Epithelial cell of prostate (primary cell): ENCODE measurements around the gene PCNX2.

Source experiments
- DNase-seq: peaks from one replicate; pipeline ENCODE4 v3.0.0-alpha.2; 2011; ENCODE audit warnings: low read depth, low spot score
- H3K27ac ChIP-seq: fragments of 450-650 bp; 2 replicates; pipeline ENCODE4 v1.5.1; 2017; ENCODE audit warnings: mild to moderate bottlenecking

PCNX2 gene

GRCh38 chr1:232978815-232979214 is 316.7 kb downstream of the PCNX2 start:
- no peak for DNase-seq
- no peak overlapping the region for H3K27ac ChIP-seq

DNA sequence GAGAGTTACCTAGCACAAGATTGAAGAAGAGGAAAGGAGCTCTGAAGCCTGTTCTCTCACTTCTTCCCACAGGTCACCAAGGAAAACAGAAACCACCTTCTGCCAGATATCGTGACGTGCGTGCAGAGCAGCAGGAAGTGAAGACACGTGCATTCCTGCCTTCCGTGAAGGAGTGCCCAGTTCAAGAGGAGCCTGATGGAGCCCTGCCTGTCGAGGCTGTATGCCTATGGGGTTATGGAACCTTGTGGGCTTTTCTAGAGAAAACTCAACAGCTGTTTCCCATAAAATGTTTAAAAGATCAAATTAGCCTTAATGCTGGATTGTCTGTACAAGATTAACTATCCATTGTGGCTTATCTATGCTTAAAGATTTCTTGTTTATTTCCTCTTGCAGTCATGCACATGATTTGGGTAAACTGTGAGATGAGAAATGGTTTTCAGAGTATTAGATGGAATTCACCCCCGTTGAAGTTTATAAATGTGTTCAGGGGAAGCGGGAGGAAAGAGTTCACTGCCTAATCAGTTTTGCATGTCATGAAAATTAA is 317.4 kb downstream of the PCNX2 start:
- DNase-seq = no peak
- H3K27ac ChIP-seq = no peak overlapping the region

- H3K27ac ChIP-seq = no peak overlapping the region
- DNase-seq = peak; percentile 24
These were observed 320.6 kb downstream of the PCNX2 start for GRCh38 chr1:232974971-232975370.

DNA sequence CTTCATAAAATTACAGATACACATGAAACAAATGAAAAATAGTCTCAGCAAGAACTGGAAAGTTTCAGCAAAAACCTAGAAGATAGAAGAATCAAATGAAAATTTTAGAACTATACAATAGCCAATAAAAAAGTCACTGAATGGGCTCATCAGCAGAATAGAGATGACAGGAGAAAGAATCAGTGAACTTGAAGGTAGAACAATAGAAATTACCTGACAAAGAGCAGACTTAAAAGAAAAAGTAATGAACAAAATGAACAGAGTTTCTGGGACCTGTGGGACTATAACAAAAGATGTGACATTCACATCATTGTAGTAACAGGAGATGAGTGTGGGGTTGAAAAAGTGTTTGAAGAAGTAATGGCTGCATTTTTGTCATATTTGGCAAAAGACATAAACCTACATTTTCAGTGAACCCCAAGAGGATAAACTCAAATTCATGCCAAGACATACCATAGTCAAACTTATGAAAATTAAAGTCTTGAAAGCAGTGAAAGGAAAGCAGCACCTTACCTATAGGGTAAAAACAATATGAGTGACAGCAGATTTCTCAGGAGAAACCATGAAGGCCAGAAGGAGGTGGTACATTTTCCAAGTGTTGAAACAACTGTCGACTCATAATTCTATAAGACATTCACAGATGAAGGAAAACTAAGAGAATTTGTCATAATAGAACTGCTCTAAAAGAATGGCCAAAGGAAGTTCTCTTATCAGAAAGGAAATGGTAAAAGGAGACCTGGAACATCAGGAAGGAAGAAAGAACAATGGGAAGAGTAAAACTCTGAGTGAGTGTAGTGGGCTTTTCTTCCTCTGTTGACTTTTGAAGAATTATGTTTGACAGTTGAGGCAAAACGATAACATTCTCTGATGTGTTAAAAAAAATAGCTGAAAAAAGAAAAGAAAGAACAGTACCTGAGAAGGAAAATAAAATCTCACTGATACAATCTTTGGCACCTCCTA is 321.6 kb downstream of the PCNX2 start:
- DNase-seq = no peak
- H3K27ac ChIP-seq = no peak overlapping the region

DNA sequence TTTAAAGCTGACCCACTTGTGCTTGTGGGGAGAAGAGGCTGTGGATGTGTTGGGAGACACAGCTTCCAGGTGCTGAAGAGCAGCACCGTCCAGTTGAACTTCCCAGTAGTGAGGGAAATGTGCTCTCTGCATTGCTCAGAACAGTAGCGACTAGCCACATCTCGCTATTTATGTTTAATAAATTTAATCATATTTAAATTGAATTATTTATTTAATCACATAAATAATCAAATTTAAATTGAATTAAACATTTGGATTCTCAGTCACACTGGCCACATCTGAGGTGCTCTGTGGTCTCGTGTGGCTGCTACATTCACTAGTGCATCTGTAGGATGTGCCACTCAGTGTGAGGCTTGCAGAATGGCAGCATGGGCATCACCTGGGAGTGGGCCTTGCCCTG is 325.0 kb downstream of the PCNX2 start:
- no peak for DNase-seq
- no peak overlapping the region for H3K27ac ChIP-seq

DNA sequence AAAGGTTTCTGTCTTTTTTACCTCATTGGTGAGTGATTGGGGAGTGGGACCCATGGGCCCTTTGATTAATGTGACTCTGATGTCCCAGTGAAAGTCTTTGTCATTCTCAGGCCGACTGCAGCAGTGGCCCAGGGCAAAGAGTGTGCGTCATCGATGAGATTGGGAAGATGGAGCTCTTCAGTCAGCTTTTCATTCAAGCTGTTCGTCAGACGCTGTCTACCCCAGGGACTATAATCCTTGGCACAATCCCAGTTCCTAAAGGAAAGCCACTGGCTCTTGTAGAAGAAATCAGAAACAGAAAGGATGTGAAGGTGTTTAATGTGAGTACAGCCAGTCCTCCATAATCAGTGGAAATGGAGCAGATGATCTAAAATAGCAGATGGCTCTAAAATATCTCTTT is 325.7 kb downstream of the PCNX2 start:
- no peak for DNase-seq

GRCh38 chr1:232968965-232969364 is 326.6 kb downstream of the PCNX2 start:
- DNase-seq = peak; percentile 26
- no peak overlapping the region for H3K27ac ChIP-seq

More for the DNA sequence above, 325.7 kb downstream of the PCNX2 start:
- no peak overlapping the region for H3K27ac ChIP-seq

GRCh38 chr1:232968391-232968790 is 327.1 kb downstream of the PCNX2 start:
- no peak for DNase-seq
- no peak overlapping the region for H3K27ac ChIP-seq

DNA sequence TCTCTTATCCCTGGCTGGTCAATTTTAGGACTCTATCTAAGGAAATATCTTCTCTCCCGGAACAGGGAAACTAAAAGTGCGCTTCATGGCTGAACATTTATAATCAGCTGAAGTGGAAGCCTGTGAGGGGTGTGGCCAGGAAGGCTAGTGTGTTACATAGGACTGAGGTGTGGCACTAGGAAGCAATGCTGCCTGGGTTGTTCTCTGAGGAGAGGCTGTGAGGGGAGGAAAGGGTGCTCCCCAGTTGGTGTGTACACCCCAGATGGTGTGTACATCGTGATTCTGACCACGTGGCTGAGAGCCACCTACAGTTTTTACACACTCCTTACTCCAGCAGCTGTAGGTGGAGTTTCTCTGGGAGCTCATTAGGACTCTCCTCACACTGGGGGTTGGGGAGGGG is 328.9 kb downstream of the PCNX2 start:
- no peak overlapping the region for H3K27ac ChIP-seq
- no peak for DNase-seq

GRCh38 chr1:232965912-232966217 is 329.7 kb downstream of the PCNX2 start:
- DNase-seq = no peak
- no peak overlapping the region for H3K27ac ChIP-seq

DNA sequence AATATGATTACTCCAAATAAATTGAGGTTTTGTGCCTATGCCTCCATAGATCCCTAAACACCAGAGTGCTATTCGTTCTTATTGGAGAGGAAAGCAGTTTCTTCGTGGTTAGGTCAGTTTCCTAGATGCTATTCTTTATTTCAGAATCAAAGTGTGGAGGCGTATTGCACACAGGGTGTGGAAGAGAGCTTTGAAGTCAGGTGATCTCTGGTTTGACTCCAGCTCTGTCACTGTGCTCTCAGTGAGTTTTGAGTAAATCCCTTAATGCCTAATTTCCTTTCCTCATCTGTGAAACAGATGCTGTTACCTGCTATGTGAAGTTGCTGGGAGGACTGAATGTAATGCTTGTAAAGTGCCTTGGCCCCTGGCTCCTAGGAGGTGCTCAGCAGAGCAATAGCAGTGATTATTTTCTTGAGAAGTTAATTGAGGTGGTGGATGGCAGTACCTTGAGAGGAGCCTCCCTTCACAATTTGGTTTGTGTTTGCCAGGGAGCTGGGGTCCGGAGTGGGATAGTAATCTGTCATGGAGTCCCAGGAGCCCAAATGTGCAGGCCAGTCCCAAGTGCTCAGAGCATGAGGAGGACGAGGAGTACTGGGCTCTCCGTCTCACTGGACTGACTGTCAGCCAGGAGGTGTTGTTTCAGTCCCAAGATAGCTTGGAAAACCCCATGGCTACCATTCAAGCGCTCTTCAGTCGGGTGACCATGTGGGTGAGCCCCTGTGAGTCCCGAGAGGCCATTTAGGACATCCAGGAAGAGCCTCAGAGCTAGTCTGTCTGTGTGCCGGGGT is 330.2 kb downstream of the PCNX2 start:
- H3K27ac ChIP-seq = no peak overlapping the region
- no peak for DNase-seq

DNA sequence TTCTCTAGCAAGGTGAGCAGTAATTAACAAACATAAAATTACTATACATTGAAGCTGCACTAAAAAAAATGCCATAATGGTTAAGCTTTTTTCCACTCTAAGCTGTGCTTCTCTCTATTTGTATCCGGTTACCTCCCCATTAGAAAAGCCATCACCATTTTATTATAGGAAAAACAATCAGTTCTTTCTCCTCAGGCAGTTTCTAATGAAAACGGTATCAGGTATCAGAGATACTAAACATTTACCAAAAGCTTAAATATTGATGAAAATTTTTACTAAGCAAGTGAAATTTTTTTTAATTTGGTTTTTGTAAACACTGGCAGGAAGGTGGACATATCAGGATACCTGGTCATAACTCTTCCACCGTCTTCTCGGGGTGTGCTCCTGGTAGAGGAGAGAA is 330.9 kb downstream of the PCNX2 start:
- H3K27ac ChIP-seq = no peak overlapping the region
- no peak for DNase-seq

DNA sequence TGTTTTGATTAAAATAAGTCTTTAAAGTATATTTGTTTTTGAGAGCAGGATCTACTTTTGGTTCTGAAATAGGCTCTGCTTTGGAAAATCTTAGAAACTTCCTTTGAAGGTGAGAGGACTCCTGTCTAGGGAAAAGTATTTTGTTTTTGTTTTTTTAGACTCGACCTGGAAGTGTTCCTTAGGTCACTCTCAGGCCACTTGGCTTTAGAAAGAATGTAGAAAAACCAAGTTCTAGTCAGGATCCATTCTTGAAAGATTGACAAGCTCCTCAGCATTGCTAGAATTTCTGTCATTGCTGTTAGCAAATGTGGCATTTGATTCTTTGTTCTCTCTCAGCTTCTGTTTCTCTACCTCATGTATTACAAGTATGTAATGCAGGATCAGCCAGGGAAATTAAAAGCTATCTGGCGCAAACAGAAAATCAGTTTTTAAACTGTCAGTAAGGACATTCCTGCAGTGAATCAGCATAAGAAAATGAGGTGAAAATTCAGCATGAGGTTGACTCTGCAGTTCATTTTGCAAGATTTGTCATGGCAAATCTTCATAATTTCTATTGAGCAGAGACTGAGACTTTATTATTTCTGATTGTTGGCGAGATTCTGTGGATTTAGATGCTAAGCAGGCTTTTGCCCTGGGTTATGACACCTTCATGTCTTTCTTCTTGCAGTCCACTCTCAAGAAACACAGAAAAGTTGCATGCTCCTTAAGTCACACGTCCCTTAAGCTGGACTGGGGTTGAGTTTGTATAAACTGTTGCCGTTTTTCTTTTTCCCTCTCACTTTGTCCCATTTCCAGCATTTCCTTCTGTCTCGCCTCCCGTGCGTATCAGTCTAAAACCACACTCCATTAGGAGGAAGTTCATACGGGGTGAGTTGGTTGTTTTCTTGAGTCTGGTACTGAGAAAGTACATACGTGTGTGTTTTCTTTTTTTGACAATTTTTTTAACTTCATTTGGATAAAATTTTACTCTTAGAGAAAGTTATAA is 332.5 kb downstream of the PCNX2 start:
- H3K27ac ChIP-seq = no peak overlapping the region
- DNase-seq = no peak

DNA sequence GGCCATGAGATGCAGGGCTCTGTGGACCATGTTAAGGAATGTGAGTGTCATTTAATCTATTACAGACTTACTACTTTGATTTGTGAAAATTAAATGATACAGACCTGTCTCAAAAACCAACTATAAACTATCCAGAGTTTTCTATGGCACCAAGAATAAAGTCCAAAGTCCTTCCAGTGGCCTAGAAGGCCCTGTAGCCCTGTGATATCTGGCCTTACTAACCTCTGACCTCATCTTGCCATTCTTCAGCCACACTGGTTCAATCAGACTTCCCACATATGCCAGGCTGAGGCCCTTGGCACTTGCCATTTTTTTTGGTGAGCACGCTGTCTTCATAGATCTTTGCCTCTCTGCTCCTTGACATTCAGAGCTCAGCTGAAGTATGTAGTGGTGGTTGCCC is 337.5 kb downstream of the PCNX2 start:
- no peak for DNase-seq
- no peak overlapping the region for H3K27ac ChIP-seq

GRCh38 chr1:232956081-232956480 is 339.4 kb downstream of the PCNX2 start:
- no peak for DNase-seq
- no peak overlapping the region for H3K27ac ChIP-seq

DNA sequence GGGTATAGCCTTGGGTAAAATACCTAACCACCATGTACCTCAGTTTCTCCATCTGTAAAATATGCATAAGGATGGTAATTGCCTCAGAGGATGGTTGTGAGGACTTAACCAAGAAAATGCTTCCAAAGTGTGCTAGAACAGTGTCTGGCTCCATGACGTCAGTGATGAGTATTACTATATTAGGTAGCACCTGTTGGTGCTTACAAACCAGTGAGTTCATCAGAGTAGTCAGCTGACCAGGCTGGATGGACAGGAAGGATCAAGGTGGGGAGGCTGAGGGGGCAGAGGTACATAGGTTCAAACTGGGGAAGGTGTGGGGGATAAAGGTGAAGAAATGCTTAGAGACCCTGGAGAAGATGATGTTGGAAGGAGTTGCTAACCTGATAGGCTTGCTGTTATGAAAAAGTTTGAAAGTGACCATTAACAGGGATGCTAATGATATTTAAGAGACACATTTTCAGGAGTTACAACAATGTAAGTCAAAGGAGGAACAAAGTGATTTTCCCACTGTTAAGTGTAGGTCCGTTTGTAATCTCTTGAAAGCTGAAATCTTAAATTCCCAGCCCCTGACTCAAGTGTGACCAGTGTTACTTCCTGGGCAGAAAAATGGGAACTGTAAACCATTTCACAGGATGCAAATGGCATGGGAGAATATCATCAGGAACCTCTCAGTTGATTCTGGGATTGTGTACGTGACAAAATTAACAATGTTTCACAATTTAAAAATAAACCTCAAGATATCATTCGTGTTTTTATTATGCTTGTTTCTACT is 340.7 kb downstream of the PCNX2 start:
- DNase-seq = no peak
- H3K27ac ChIP-seq = no peak overlapping the region

GRCh38 chr1:232952514-232953499 is 342.7 kb downstream of the PCNX2 start:
- DNase-seq = peak; percentile 50

GRCh38 chr1:232951605-232952004 is 343.9 kb downstream of the PCNX2 start:
- no peak overlapping the region for H3K27ac ChIP-seq
- DNase-seq = no peak

More at GRCh38 chr1:232952514-232953499, 342.7 kb downstream of the PCNX2 start:
- H3K27ac ChIP-seq = peak overlapping the region; percentile 23
